Upper lobe of right lung (tissue), 1 donor: ENCODE data around the gene PLEKHA5. TPM values are rescaled to one million over a fixed set of nuclear protein-coding genes. Genes with fewer than 3 reads are reported as not detected.

Source experiments
- ATAC-seq: fragments of 200-7000 bp; cut with Tn5 transposase; one replicate; pipeline ENCODE4 v1.9.1; 2020; ENCODE audit warnings: mild to moderate bottlenecking, moderate library complexity
- DNase-seq: peaks from one replicate; pipeline ENCODE4 v3.0.0-alpha.2; 2020
- H3K27ac ChIP-seq: fragments of 200-600 bp; one replicate; pipeline ENCODE4 v1.8.0; 2022
- H3K27me3 ChIP-seq: fragments of 200-600 bp; one replicate; pipeline ENCODE4 v1.8.0; 2022; ENCODE audit warnings: mild to moderate bottlenecking
- H3K36me3 ChIP-seq: fragments of 200-600 bp; one replicate; pipeline ENCODE4 v1.8.0; 2022
- H3K4me1 ChIP-seq: fragments of 200-600 bp; one replicate; pipeline ENCODE4 v1.8.0; 2022
- H3K4me3 ChIP-seq: fragments of 200-600 bp; one replicate; pipeline ENCODE4 v1.8.0; 2022; ENCODE audit warnings: mild to moderate bottlenecking
- H3K9me3 ChIP-seq: fragments of 200-600 bp; one replicate; pipeline ENCODE4 v1.8.0; 2022
- CTCF ChIP-seq: fragments of 200-600 bp; IDR thresholded peaks from one replicate; pipeline ENCODE4 v1.8.0; 2022; ENCODE audit warnings: antibody characterized with exemption
- intact Hi-C: fragments of 100-400 bp; cut with DNase I; formaldehyde crosslinking; loops from one replicate; pipeline ENCODE4 v1.11.0; 2022
- total RNA-seq: library from RNA; stranded (reverse); fragmentation: NEBNext Ultra II Directional; extraction: Animal tissue kit (Norgen Biotek cat#: 25700); gene quantifications from one replicate; pipeline ENCODE4 v1.2.1, GENCODE V29; 2021
- donor health status: DM: no; HTN: yes; CAD: no; lungs with severe emphysema.

The PLEKHA5 gene
- total RNA-seq, 1 donor from 2014 or later: 30.2 TPM

GRCh38 chr12:19217446-19217845 is 87.9 kb downstream of the PLEKHA5 start:
- no peak for TF ChIP-seq CTCF
- H3K4me3 ChIP-seq: no peak overlapping the region
- no peak overlapping the region for H3K27ac ChIP-seq
- no peaks in the 10 kb centered on the region for H3K27me3 ChIP-seq
- H3K9me3 ChIP-seq: no peaks in the 10 kb centered on the region
- ATAC-seq: no peak
- intact Hi-C loops: no loop called here
- no peaks in the 10 kb centered on the region for H3K36me3 ChIP-seq
- no peaks in the 10 kb centered on the region for H3K4me1 ChIP-seq
- no peak for DNase-seq

DNA sequence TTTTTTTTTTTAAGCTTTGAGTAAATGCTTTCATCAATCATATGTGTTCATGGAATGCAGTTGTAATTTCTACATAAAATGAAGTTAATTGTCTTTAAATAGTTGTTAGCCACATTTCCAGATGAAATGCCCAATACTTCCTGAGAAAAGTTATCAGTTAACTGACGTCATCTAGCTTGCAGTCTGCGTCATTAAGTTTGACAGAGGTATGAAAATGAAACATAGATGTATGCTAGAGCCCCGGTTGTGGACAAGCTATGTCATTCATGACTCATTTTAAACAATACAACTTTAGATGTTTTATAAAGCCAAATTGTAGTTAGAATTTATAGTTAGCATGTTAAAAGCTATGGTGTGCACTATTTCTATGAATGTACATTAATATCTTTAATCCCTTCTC is 90.7 kb downstream of the PLEKHA5 start:
- intact Hi-C loops: no loop called here
- Histone ChIP-seq H3K27ac (no peak overlapping the region), H3K9me3 (no peaks in the 10 kb centered on the region), H3K36me3 (no peaks in the 10 kb centered on the region), H3K27me3 (no peaks in the 10 kb centered on the region), H3K4me1 (peaks cover 7% of the 10 kb centered on the region), H3K4me3 (no peak overlapping the region)
- ATAC-seq (no peak), DNase-seq (no peak)
- TF ChIP-seq CTCF: no peak

DNA sequence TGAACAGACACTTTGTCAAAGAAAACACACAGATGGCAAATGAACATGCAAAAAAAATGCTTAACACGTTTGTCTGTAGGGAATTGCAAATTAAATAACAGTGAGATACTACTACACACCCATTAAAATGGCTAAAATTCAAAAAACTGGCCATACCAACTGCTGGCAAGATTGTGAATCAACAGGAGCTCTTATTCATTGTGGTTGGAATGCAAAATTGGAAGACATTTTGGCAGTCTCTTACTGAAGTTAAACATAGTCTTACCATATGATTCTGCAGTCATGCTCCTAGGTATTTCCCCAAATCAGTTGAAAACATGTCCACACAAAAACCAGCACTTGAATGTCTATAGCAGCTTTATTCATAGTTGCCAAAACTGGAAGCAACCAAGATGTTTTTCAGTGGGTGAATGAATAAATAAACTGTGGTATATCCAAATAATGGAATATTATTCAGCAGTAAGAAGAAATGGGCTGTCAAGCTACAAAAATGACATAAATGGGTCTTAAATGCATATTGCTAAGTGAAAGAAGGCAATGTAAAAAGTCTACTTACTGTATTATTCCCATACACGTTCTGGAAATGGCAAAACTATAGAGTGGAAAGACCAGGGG is 91.4 kb downstream of the PLEKHA5 start:
- intact Hi-C loops: no loop called here
- no peak overlapping the region for H3K27ac ChIP-seq
- H3K27me3 ChIP-seq: no peaks in the 10 kb centered on the region
- no peak for TF ChIP-seq CTCF
- DNase-seq (no peak), ATAC-seq (no peak)
- H3K4me3 ChIP-seq: no peak overlapping the region
- peaks cover 7% of the 10 kb centered on the region for H3K4me1 ChIP-seq
- no peaks in the 10 kb centered on the region for H3K9me3 ChIP-seq
- no peaks in the 10 kb centered on the region for H3K36me3 ChIP-seq

GRCh38 chr12:19222558-19222957 is 93.0 kb downstream of the PLEKHA5 start:
- DNase-seq (no peak), ATAC-seq (no peak)
- intact Hi-C loops: no loop called here
- H3K4me1 ChIP-seq: peaks cover 7% of the 10 kb centered on the region
- no peak overlapping the region for H3K4me3 ChIP-seq
- TF ChIP-seq CTCF: no peak
- H3K27me3 ChIP-seq: no peaks in the 10 kb centered on the region
- H3K36me3 ChIP-seq: no peaks in the 10 kb centered on the region
- no peaks in the 10 kb centered on the region for H3K9me3 ChIP-seq
- no peak overlapping the region for H3K27ac ChIP-seq

- no peak for TF ChIP-seq CTCF
- intact Hi-C loops: no loop called here
- DNase-seq: no peak
- H3K27ac ChIP-seq: no peak overlapping the region
- H3K36me3 ChIP-seq: no peaks in the 10 kb centered on the region
- peaks cover 7% of the 10 kb centered on the region for H3K4me1 ChIP-seq
- ATAC-seq: no peak
- no peaks in the 10 kb centered on the region for H3K27me3 ChIP-seq
- no peaks in the 10 kb centered on the region for H3K9me3 ChIP-seq
- H3K4me3 ChIP-seq: no peak overlapping the region
Measured at GRCh38 chr12:19223018-19223417, 93.5 kb downstream of the PLEKHA5 start.

DNA sequence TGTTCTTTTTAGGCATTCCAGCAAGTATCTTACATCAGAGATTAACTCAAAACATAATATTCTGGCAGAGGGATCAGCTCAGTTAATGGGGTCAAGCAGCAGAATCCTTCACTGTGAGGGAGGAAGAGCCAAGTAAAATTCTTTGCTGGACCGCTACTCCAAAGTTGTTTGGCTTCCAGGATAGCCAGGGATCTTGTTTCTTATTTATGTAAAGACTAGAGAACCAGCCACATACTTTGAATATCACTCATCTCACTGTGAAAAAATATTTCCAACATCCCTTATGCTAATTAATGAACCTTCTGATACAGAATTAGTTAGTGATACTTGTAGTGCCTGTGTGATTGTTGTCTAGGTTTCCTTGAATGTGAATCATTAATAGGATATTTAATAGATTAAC is 94.2 kb downstream of the PLEKHA5 start:
- ATAC-seq: no peak
- no peak for TF ChIP-seq CTCF
- Histone ChIP-seq H3K4me1 (peaks cover 7% of the 10 kb centered on the region), H3K27me3 (no peaks in the 10 kb centered on the region), H3K36me3 (no peaks in the 10 kb centered on the region), H3K9me3 (no peaks in the 10 kb centered on the region), H3K27ac (no peak overlapping the region), H3K4me3 (no peak overlapping the region)
- intact Hi-C loops: no loop called here
- no peak for DNase-seq
